NCI-H345 (cell line): ENCODE data around the gene FOXP1.
"Not testable (repeated sequence)": the region's sequence is repeated elsewhere in the genome, so short reads cannot be mapped to it uniquely, and the experiment has no call there.

Experiments
- DNase-seq: peaks from one replicate; lab custom pipeline; 2025; lab: John Stamatoyannopoulos, UW

FOXP1 gene

DNA sequence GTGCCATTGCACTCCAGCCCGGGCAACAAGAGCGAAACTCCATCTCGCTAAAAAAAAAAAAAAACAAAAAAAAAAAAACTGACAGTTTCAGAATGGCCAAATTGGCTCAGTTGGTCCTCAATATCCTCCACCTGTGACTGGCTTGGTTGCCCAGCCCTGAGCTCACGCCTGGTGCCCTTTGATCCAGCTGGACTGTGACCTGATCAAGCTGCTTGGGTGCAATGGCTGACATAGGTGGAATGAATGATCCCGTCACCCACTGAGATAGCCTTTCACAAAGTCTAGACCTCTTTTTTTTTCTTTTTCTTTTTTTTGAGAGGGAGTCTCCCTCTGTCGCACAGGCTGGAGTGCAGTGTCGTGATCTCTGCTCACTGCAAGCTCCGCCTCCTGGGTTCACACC, 254.6 kb downstream of the FOXP1 start:
- DNase-seq, result no peak

DNA sequence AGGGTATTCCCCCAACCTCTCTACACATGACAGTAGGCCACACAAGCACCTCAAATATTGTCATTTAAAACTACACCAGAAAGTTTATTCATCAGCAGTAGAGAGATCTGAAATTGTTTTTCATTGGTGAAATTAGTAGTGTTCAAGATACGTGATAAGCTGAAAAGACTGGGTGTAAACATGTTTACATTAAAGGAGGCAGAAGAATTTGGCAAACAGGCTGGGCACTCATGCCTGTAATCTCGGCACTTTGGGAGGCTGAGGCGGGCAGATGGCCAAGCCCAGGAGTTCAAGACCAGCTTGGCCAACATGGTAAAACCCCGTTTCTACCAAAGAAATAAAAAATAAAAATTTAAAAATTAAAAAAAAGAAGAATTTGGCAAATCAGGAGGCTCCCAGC, 255.6 kb downstream of the FOXP1 start:
- no peak for DNase-seq

DNA sequence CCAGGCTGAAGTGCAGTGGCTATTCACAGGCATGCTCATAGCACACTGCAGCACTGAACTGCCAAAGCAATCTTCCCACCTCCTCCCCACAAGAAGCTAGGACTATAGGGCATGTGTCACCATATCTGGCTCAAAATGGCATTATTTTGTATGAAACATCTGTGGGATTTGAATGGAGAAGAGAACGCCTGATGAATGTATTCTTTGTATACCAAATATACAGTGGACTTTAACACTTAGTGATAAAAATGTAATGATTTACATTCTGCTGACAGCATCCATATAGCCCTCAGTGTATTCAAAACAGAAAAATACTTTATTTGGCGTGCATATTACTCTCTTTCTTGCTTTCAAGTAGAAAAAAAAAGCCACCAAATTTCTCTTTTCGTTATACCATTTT, 257.8 kb downstream of the FOXP1 start:
- no peak for DNase-seq

DNA sequence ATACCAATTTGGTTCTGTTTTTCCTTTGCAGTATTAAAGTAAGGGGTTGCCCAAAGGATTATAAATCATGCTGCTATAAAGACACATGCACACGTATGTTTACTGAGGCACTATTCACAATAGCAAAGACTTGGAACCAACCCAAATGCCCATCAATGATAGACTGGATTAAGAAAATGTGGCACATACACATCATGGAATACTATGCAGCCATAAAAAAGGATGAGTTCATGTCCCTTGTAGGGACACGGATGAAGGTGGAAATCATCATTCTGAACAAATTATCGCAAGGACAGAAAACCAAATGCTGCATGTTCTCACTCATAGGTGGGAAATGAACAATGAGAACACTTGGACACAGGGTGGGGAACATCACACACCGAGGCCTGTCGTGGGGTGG, 259.3 kb downstream of the FOXP1 start:
- DNase-seq, result not testable (repeated sequence)

- no peak for DNase-seq
Measured at GRCh38 chr3:71323558-71323957, 260.0 kb downstream of the FOXP1 start.

- no peak for DNase-seq
Measured at GRCh38 chr3:71322154-71322553, 261.4 kb downstream of the FOXP1 start.

DNA sequence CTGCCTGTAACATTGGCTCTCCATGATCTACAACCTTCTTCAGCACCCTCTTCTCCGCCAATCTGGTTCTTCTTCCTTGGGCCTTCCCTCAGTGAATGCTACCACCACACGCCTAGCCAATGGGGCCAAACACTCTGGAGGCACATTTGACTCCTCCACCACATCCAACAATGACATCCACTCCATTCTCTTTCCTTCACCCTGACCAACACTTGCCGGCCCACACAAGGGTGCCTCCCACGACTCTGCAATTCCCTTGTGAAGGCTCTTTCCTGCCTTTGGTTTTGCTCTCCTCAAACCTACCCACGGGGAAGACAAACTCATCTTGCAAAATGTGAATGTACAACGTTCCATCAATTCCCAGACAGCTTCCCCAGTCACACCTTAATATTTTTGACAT, 263.8 kb downstream of the FOXP1 start:
- no peak for DNase-seq

- no peak for DNase-seq
Measured at GRCh38 chr3:71318458-71318827, 265.1 kb downstream of the FOXP1 start.

GRCh38 chr3:71317749-71318457, 265.6 kb downstream of the FOXP1 start:
- no peak for DNase-seq

DNA sequence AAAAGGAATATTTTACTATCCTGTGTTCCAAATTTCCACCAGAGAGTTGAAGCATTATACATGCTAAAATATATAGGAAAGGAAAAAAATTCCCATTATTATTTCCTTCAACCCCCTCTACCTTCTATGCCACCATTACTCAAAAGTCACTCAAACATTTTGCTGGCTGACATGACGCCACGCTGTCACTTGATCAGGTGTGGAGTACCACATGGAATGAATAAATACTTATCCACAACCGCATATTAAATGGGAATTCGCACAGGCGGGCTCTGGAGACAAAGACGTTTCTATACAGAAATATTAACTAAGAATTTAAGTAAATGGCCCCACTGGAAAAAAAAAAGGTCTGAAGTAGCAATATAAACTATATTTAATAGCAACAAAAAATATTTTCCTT, 266.4 kb downstream of the FOXP1 start:
- DNase-seq, result no peak

GRCh38 chr3:71316066-71316777, 267.3 kb downstream of the FOXP1 start:
- DNase-seq, result no peak

DNA sequence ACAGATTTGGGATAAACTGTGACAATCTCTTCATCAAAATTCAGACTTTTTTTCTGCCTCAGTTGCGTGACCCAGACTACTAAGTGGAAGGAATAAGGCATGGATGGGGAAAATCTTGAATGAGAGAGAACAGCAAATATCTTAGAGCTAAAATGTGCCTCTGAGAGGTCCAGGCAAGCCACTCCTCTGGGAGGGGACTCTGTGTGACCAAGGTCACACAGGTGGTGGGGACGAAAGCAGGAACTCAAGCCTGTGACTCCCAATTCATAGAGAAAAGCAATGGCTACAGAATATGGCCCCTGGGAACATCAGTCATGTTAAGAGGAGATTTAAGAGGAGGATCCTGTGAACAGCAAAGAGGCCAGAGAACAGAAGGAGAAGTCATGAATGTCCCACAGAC, 268.1 kb downstream of the FOXP1 start:
- no peak for DNase-seq

DNA sequence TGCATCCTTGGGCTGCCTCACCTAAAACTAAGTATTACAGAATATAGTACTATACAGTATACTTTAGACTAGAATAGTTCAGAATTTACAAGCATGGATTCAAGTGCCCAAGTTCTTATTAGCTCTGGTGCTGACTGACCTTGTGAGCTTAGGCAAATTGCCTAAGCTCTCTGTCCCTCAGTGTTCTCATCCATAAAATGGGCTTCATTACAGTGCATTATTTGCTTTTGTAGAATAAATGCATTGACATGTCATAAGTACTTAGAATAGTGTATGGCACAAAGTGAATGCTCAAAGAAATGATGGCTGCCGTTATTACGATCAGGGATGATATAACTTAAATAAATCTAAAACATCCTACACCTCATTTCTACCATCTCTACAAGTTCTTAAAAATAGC, 269.7 kb downstream of the FOXP1 start:
- DNase-seq, result no peak

GRCh38 chr3:71312461-71312860, 271.1 kb downstream of the FOXP1 start:
- DNase-seq, result no peak

GRCh38 chr3:71311661-71312046, 271.9 kb downstream of the FOXP1 start:
- no peak for DNase-seq

GRCh38 chr3:71310980-71311660, 272.4 kb downstream of the FOXP1 start:
- DNase-seq, result no peak

- no peak for DNase-seq
Measured at GRCh38 chr3:71310359-71310979, 273.1 kb downstream of the FOXP1 start.

DNA sequence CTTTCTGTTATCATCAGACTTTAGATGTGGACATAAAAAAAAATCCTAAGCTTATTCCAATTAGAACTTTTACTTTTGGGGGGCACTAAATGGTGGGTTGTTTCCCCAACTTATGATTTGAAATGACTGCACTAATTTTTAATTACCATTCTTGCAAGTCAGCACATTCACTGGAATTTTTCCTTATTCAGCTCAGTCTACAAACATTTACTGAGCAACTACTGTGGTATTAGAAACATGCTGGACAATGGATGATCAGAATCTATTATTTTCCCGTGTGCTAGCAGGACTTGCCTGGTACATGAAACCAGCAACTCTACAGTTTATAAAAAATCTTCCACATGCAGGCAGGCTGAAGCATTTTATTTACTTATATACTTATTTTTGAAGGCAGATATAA, 273.6 kb downstream of the FOXP1 start:
- no peak for DNase-seq

DNA sequence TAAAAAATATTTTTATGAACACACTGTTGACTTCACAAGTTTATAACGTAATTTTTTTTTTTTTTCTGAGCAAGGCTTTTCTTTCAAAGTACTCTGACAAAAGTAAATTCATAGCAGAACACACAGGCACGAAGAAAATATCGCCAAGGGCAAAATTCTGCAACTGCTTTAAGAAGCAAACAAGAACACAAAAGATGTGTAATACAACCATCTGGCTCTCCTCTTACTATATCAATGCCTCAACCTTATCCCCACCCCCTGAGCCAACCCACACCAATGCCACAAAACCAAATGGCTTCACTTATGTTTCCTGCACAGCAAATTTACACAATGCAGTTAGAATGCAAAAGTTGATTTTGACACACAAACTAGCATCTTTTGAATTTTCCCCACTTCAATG, 274.2 kb downstream of the FOXP1 start:
- DNase-seq, result no peak

DNA sequence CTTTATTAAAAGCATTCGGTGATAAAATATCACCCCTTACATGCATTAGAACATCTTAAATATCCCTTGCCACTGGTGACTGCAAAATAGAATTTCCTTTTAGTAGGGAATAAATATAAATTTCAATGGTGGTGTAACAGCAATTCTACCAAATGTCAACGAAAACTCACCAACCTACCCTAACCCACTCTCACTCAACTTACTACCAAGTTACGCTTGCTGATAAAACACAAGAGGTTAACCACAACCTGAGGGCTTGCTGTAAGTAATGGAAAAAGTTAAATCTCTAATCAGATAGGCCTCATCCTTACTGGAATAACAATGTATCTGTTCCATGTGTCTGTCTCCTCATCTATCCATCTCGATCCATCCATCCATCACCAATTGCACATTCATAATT, 274.7 kb downstream of the FOXP1 start:
- no peak for DNase-seq

DNA sequence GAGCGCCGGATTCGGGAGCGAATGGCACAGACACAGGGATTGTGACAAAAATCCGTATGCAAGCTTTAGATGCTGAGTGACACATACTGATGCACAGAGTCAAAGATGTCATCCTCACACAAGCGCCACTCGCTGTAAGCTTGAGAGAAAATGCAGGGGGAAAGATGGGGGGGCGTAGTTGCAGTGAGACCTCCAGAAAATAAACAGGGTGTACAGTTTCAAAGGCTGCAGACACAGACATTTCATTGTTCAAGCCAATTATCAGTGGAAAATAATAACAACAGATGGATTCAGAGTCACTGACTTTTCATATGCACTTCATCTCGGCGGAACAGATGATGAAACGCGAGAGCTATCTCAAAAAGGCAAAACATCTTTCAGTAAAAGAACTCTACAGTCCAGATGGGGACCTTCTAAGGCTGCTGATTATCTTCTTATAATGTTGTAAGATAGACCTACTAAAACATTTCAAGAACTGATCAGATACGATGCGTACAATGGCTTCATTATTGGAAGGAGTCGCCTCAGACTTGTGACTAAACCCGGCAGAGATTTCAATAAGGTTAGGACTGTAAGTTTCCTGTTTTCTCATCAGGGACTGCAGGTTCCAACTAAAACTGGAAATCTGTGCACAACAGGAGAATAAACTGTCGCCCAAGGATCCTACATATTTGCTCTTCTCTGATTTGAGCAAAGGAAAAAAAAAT, 275.4 kb downstream of the FOXP1 start:
- no peak for DNase-seq
